HepG2 (cell line): ENCODE results near the gene TAT. TPM values are rescaled to one million over a fixed set of nuclear protein-coding genes. Genes with fewer than 3 reads are reported as not detected.
A peak's percentile ranks its signal among the peaks of the same experiment; 100 is the strongest.

Experiments used
- HDAC1 ChIP-seq: sonication (generic); formaldehyde crosslinking; IDR thresholded peaks from 2 replicates; pipeline ENCODE4 v1.5.1; 2020; ENCODE audit warnings: mild to moderate bottlenecking, missing genetic modification reagents
- HOXA7 ChIP-seq: sonication (generic); formaldehyde crosslinking; IDR thresholded peaks from 2 replicates; pipeline ENCODE4 v1.8.1; 2022; ENCODE audit warnings: mild to moderate bottlenecking, missing genetic modification reagents, moderate library complexity
- KDM1A ChIP-seq: IDR thresholded peaks from 2 replicates; pipeline ENCODE4 v1.6.1; 2016; ENCODE audit warnings: missing compliant biosample characterization
- NBN ChIP-seq: fragments of 450-650 bp; conservative IDR thresholded peaks from 2 replicates; pipeline ENCODE4 v1.6.1; 2017
- POGK ChIP-seq: sonication (generic); formaldehyde crosslinking; conservative IDR thresholded peaks from 2 replicates; pipeline ENCODE4 v1.8.0; 2022; ENCODE audit warnings: mild to moderate bottlenecking, moderate library complexity, missing genetic modification reagents
- SAP130 ChIP-seq: IDR thresholded peaks from 2 replicates; pipeline ENCODE4 v1.6.1; 2016; ENCODE audit warnings: low read depth
- SP2 ChIP-seq: sonication (generic); formaldehyde crosslinking; IDR thresholded peaks from 2 replicates; pipeline ENCODE4 v1.5.1; 2020; ENCODE audit warnings: mild to moderate bottlenecking, missing genetic modification reagents
- TFDP1 ChIP-seq: IDR thresholded peaks from 2 replicates; pipeline ENCODE4 v1.6.1; 2016; ENCODE audit warnings: missing compliant biosample characterization, missing genetic modification reagents, borderline replicate concordance
- polyA plus RNA-seq, 8 experiments: library from polyadenylated mRNA; depleted of rRNA in 3 of 8; stranded (reverse) in 7 of 8; unstranded in 1 of 8; fragments of >200 nt; fragmentation: Illumina TruSeq in 4 of 8; extraction: Trizol in 4 of 8; gene quantifications; 2 replicates each; pipeline versions ENCODE4 v1.2.1 to v1.2.3, GENCODE V29; 2011 to 2016; ENCODE audit warnings: low read depth in 4 of 8, missing spikeins in 1 of 8, mixed read lengths in 1 of 8; ENCODE audit not compliant: insufficient read depth in 1 of 8
- total RNA-seq, 5 experiments: library from RNA; depleted of rRNA; stranded (reverse); fragments of >200 nt; fragmentation: Illumina TruSeq; extraction: Trizol; gene quantifications; 2 replicates each; pipeline ENCODE4 v1.2.3, GENCODE V29; 2016; ENCODE audit warnings: low read depth in 1 of 5
- TF ChIP-seq, protein P1 (sequence below), 2 experiments: sonication (generic) in 1 of 2; formaldehyde crosslinking in 1 of 2; IDR thresholded peaks; 2 replicates each; pipeline versions ENCODE4 v1.4.0 to v1.6.1; 2018 to 2020; ENCODE audit warnings: missing genetic modification reagents in 2 of 2, borderline replicate concordance in 1 of 2, low read depth in 1 of 2, mild to moderate bottlenecking in 1 of 2, missing biosample characterization in 1 of 2
- TF ChIP-seq, protein P2 (sequence below): sonication (generic); formaldehyde crosslinking; IDR thresholded peaks from 2 replicates; pipeline ENCODE4 v1.4.0; 2020; ENCODE audit warnings: missing genetic modification reagents, borderline replicate concordance
- TF ChIP-seq, protein P3 (sequence below): sonication (generic); formaldehyde crosslinking; conservative IDR thresholded peaks from 2 replicates; pipeline ENCODE4 v1.4.0; 2020; ENCODE audit warnings: missing genetic modification reagents
- TF ChIP-seq, protein P4 (sequence below): sonication (generic); formaldehyde crosslinking; IDR thresholded peaks from 2 replicates; pipeline ENCODE4 v1.9.0; 2021; ENCODE audit warnings: missing genetic modification reagents, mild to moderate bottlenecking, borderline replicate concordance

Gene TAT
- total and polyA plus RNA-seq, 2 of the 13 experiments (the other 11 are each of a cell fraction or from before 2014, with no cell fraction given), result 1.6 to 5.8 TPM

GRCh38 chr16:71626018-71626857, 49.3 kb upstream of the TAT start, which contains the start of gene MARVELD3 (continued):
- 0 out of 2 replicates have a peak, but pooled peaks have one; percentile 56 for TF ChIP-seq POGK (CRISPR knock-in tag)
- TF ChIP-seq, protein P1, sequence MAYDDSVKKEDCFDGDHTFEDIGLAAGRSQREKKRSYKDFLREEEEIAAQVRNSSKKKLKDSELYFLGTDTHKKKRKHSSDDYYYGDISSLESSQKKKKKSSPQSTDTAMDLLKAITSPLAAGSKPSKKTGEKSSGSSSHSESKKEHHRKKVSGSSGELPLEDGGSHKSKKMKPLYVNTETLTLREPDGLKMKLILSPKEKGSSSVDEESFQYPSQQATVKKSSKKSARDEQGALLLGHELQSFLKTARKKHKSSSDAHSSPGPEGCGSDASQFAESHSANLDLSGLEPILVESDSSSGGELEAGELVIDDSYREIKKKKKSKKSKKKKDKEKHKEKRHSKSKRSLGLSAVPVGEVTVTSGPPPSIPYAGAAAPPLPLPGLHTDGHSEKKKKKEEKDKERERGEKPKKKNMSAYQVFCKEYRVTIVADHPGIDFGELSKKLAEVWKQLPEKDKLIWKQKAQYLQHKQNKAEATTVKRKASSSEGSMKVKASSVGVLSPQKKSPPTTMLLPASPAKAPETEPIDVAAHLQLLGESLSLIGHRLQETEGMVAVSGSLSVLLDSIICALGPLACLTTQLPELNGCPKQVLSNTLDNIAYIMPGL (CRISPR knock-in tag; IDR thresholded peaks at IDR 0.05; ENCODE audit: borderline replicate concordance in 1 of 2, low read depth in 1 of 2), result peak; percentile 64 to 95; a peak in 3 of 4 replicates
- TF ChIP-seq KDM1A (CRISPR knock-in tag), result peak; percentile 10; the same call in 1 of the 2 replicates
- no peak; the same call in 1 of the 2 replicates for TF ChIP-seq TFDP1 (CRISPR knock-in tag)
- no peak for TF ChIP-seq SP2 (CRISPR knock-in tag)
- TF ChIP-seq, protein P2, sequence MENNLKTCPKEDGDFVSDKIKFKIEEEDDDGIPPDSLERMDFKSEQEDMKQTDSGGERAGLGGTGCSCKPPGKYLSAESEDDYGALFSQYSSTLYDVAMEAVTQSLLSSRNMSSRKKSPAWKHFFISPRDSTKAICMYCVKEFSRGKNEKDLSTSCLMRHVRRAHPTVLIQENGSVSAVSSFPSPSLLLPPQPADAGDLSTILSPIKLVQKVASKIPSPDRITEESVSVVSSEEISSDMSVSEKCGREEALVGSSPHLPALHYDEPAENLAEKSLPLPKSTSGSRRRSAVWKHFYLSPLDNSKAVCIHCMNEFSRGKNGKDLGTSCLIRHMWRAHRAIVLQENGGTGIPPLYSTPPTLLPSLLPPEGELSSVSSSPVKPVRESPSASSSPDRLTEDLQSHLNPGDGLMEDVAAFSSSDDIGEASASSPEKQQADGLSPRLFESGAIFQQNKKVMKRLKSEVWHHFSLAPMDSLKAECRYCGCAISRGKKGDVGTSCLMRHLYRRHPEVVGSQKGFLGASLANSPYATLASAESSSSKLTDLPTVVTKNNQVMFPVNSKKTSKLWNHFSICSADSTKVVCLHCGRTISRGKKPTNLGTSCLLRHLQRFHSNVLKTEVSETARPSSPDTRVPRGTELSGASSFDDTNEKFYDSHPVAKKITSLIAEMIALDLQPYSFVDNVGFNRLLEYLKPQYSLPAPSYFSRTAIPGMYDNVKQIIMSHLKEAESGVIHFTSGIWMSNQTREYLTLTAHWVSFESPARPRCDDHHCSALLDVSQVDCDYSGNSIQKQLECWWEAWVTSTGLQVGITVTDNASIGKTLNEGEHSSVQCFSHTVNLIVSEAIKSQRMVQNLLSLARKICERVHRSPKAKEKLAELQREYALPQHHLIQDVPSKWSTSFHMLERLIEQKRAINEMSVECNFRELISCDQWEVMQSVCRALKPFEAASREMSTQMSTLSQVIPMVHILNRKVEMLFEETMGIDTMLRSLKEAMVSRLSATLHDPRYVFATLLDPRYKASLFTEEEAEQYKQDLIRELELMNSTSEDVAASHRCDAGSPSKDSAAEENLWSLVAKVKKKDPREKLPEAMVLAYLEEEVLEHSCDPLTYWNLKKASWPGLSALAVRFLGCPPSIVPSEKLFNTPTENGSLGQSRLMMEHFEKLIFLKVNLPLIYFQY (CRISPR knock-in tag), result peak; percentile 82; the same call in 1 of the 2 replicates
- 0 out of 2 replicates have a peak, but pooled peaks have one; percentile 52 for TF ChIP-seq SAP130
- TF ChIP-seq, protein P3, sequence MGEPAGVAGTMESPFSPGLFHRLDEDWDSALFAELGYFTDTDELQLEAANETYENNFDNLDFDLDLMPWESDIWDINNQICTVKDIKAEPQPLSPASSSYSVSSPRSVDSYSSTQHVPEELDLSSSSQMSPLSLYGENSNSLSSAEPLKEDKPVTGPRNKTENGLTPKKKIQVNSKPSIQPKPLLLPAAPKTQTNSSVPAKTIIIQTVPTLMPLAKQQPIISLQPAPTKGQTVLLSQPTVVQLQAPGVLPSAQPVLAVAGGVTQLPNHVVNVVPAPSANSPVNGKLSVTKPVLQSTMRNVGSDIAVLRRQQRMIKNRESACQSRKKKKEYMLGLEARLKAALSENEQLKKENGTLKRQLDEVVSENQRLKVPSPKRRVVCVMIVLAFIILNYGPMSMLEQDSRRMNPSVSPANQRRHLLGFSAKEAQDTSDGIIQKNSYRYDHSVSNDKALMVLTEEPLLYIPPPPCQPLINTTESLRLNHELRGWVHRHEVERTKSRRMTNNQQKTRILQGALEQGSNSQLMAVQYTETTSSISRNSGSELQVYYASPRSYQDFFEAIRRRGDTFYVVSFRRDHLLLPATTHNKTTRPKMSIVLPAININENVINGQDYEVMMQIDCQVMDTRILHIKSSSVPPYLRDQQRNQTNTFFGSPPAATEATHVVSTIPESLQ, result 0 out of 2 replicates have a peak, but pooled peaks have one; percentile 27
- TF ChIP-seq, protein P4, sequence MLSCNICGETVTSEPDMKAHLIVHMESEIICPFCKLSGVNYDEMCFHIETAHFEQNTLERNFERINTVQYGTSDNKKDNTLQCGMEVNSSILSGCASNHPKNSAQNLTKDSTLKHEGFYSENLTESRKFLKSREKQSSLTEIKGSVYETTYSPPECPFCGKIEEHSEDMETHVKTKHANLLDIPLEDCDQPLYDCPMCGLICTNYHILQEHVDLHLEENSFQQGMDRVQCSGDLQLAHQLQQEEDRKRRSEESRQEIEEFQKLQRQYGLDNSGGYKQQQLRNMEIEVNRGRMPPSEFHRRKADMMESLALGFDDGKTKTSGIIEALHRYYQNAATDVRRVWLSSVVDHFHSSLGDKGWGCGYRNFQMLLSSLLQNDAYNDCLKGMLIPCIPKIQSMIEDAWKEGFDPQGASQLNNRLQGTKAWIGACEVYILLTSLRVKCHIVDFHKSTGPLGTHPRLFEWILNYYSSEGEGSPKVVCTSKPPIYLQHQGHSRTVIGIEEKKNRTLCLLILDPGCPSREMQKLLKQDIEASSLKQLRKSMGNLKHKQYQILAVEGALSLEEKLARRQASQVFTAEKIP, result no peak
- TF ChIP-seq HOXA7 (CRISPR knock-in tag), result no peak
- peak; percentile 65 for TF ChIP-seq HDAC1 (CRISPR knock-in tag)
- no peak for TF ChIP-seq NBN
